Neural cell (in vitro differentiated cells): ENCODE data around the gene B3GALNT1.

Experiments used
- CTCF ChIP-seq: fragments of 450-650 bp; IDR thresholded peaks from 2 replicates; pipeline ENCODE4 v1.5.1; 2014; ENCODE audit warnings: antibody characterized with exemption, mild to moderate bottlenecking, moderate library complexity; ENCODE audit not compliant: poor library complexity, severe bottlenecking
- EP300 ChIP-seq: fragments of 450-650 bp; conservative IDR thresholded peaks from 2 replicates; pipeline ENCODE4 v1.6.1; 2014; ENCODE audit warnings: antibody characterized with exemption, mild to moderate bottlenecking, moderate library complexity; ENCODE audit not compliant: poor library complexity, severe bottlenecking
- EZH2 ChIP-seq: fragments of 200-600, 300-800 bp; shearing (Covaris generic), sonication (generic); IDR thresholded peaks from 2 replicates; pipeline ENCODE4 v1.6.1; 2014; ENCODE audit warnings: antibody characterized with exemption, low read length, borderline replicate concordance, mild to moderate bottlenecking; ENCODE audit not compliant: insufficient read depth, poor library complexity, severe bottlenecking
- POLR2AphosphoS5 ChIP-seq: IDR thresholded peaks from 2 replicates; pipeline ENCODE4 v1.6.1; 2012
- RAD21 ChIP-seq: fragments of 450-650 bp; conservative IDR thresholded peaks from 2 replicates; pipeline ENCODE4 v1.6.1; 2014; ENCODE audit warnings: antibody characterized with exemption, mild to moderate bottlenecking, moderate library complexity

GRCh38 chr3:161082063-161082462 lies 23.1 kb downstream of the B3GALNT1 start:
- TF ChIP-seq CTCF, result no peak
- TF ChIP-seq EP300, result no peak
- TF ChIP-seq EZH2, result no peak
- no peak for TF ChIP-seq RAD21
- TF ChIP-seq POLR2AphosphoS5, result no peak
